Measurements from ENCODE around the gene TLCD5.

GRCh38 chr11:120289426-120289825 lies 35.7 kb upstream of the TLCD5 start:
- TF ChIP-seq CTCF (conservative IDR thresholded peaks at IDR 0.05) (no peak), ZFX (IDR thresholded peaks at IDR 0.05) (no peak)

Data from C4-2B (cell line).